Tibial nerve (tissue), 4 donors: Measurements from ENCODE around the gene DUOX2. TPM values are rescaled to one million over a fixed set of nuclear protein-coding genes. Genes with fewer than 3 reads are reported as not detected.
"Not testable (repeated sequence)": the region's sequence is repeated elsewhere in the genome, so short reads cannot be mapped to it uniquely, and the experiment has no call there.

Experiments
- DNase-seq, 2 donors: peaks; one replicate each; pipeline ENCODE4 v3.0.0-alpha.2; 2019; ENCODE audit warnings: low spot score in 2 of 2
- H3K27ac ChIP-seq, 4 donors: fragments of 200-600 bp; sonication (generic) in 3 of 4; one replicate each; pipeline ENCODE4 v1.5.1; 2017 to 2019; ENCODE audit warnings: mild to moderate bottlenecking in 1 of 4
- H3K27me3 ChIP-seq, 2 donors: fragments of 200-600 bp; sonication (generic) in 1 of 2; one replicate each; pipeline versions ENCODE4 v1.5.1 to v1.6.0; 2017 to 2019
- H3K36me3 ChIP-seq, 3 donors: fragments of 200-600 bp; sonication (generic); one replicate each; pipeline ENCODE4 v1.5.1; 2018 to 2019
- H3K4me1 ChIP-seq, 4 donors: fragments of 200-600 bp; sonication (generic) in 3 of 4; one replicate each; pipeline ENCODE4 v1.5.1; 2017 to 2019
- H3K4me3 ChIP-seq, 4 donors: fragments of 200-600 bp; sonication (generic) in 3 of 4; one replicate each; pipeline ENCODE4 v1.5.1; 2017 to 2019; ENCODE audit warnings: mild to moderate bottlenecking in 1 of 4, moderate library complexity in 1 of 4
- H3K9me3 ChIP-seq, 4 donors: fragments of 200-600 bp; sonication (generic) in 3 of 4; one replicate each; pipeline ENCODE4 v1.5.1; 2017 to 2019
- EP300 ChIP-seq, 2 donors: sonication (generic); formaldehyde crosslinking; IDR thresholded peaks; one replicate each; pipeline ENCODE4 v1.6.1; 2017; ENCODE audit warnings: antibody characterized with exemption in 2 of 2, mild to moderate bottlenecking in 1 of 2
- POLR2A ChIP-seq, 2 donors: fragments of 450-650 bp; IDR thresholded peaks; one replicate each; pipeline ENCODE4 v1.6.1; 2017; ENCODE audit warnings: antibody characterized with exemption in 2 of 2, mild to moderate bottlenecking in 2 of 2, moderate library complexity in 2 of 2
- WGBS, 2 donors: methylation state at CpG; one replicate each; pipeline ENCODE4 v1.1.5; 2018; 5-methylcytosine and 5-hydroxymethylcytosine counted together
- total RNA-seq, 4 donors: library from RNA; depleted of rRNA; stranded (reverse); fragments of >200 nt; gene quantifications; one replicate each; pipeline ENCODE4 v1.1.0, GENCODE V29; 2016
- TF ChIP-seq, protein P1 (sequence below), 5 experiments: fragments of 200-600 bp in 3 of 5; fragments of 450-650 bp in 2 of 5; sonication (generic) in 3 of 5; IDR thresholded peaks; one replicate each; pipeline ENCODE4 v1.5.1; 2016 to 2019; ENCODE audit warnings: antibody characterized with exemption in 5 of 5, mild to moderate bottlenecking in 3 of 5, moderate library complexity in 2 of 5

Gene DUOX2
- total RNA-seq, 4 donors from 2014 or later: 0.22 to 1.9 (median 0.84) TPM

DNA sequence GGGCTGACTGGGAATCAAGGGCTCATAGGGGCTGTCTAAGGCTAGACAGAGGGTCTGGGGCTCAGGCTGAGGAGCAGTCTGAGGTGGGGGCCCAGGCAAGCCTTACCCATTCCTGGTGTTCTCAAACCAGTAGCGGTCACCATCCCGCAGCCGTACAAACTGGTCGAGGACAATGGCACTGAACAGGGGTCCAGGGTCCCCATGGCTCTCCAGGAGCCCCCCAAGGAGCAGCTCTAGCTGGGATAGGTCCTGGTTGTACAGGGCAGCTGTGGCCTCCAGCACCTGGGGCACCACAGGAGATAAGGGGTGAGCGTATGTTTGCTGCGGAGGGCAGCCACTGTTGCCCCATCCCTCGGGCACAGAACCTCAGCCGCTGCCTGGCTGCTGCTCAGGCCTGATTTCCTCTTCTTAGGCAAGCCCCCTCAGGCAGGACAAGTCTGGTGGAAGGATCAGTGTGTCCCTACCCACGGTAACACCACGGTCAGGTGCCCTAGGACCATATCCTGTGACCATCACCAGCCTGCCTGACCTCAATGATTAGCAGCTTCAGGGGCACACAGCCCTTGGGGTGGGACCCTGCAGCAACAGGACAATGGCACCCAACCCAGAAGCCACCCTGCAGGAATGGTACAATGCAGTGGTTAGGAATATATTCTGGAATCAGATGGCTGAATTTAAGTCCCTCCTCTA is 5.9 kb downstream of the DUOX2 start:
- Histone ChIP-seq H3K4me3 (no peak overlapping the region), H3K27me3 (peaks cover 0 to 47% of the 10 kb centered on the region in 2 donors), H3K4me1 (peaks cover 0 to 18% (median 11%) of the 10 kb centered on the region in 4 donors), H3K36me3 (peaks cover 0 to 3% (median 0%) of the 10 kb centered on the region in 3 donors), H3K27ac (no peak overlapping the region), H3K9me3 (no peaks in the 10 kb centered on the region)
- DNase-seq: no peak
- no peak for TF ChIP-seq POLR2A (IDR thresholded peaks at IDR 0.05)
- TF ChIP-seq EP300 (IDR thresholded peaks at IDR 0.05): no peak
- TF ChIP-seq, protein P1, sequence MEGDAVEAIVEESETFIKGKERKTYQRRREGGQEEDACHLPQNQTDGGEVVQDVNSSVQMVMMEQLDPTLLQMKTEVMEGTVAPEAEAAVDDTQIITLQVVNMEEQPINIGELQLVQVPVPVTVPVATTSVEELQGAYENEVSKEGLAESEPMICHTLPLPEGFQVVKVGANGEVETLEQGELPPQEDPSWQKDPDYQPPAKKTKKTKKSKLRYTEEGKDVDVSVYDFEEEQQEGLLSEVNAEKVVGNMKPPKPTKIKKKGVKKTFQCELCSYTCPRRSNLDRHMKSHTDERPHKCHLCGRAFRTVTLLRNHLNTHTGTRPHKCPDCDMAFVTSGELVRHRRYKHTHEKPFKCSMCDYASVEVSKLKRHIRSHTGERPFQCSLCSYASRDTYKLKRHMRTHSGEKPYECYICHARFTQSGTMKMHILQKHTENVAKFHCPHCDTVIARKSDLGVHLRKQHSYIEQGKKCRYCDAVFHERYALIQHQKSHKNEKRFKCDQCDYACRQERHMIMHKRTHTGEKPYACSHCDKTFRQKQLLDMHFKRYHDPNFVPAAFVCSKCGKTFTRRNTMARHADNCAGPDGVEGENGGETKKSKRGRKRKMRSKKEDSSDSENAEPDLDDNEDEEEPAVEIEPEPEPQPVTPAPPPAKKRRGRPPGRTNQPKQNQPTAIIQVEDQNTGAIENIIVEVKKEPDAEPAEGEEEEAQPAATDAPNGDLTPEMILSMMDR (IDR thresholded peaks at IDR 0.05): no peak
- 92 to 93% methylated on average over 6 to 10 of the region's 10 CpGs for WGBS, 2 donors

DNA sequence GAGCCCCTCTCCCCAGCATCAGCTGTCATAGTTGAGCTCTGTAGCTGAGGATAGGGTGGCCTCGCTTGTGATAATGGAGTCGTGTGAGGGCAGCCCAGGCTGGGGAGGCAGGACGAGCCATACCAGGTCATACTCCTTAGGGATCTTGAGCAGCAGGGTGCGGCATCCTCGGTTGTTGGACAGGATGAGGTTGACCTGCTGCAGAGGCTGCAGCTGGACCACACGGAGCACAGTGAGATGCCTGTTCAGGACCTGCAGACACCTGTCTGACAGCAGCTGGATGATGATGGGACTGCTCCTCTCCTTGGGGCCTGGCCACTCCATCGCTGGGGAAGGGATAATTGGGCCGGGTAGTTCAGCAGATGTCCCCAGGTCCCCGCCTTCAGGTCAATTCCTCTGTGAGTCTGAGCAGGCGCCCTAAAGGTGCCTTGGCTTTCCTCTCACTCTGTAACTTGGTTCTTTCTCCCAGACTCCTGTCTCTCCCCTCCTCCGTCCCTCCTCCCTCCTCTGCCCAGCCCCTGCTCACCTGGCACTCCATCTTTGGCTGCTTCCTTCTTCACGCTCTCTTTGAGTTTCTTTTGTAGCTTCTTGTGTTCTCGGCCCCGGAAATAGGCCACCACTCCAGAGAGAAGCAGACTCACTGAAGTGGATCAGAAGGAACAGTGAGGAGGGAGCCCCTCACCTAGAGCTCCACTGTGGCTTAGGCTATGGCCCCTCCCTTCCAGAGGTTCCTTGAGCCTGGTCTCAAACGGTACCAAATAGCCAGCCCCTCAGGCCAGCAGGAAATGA is 7.8 kb downstream of the DUOX2 start:
- no peak overlapping the region for H3K27ac ChIP-seq
- no peak overlapping the region for H3K4me3 ChIP-seq
- WGBS, 2 donors: 77 to 82% methylated on average over 11 to 15 of the region's 15 CpGs
- DNase-seq: no peak
- TF ChIP-seq, protein P1 (IDR thresholded peaks at IDR 0.05): no peak
- TF ChIP-seq POLR2A (IDR thresholded peaks at IDR 0.05): no peak
- TF ChIP-seq EP300 (IDR thresholded peaks at IDR 0.05): no peak
- no peaks in the 10 kb centered on the region for H3K9me3 ChIP-seq
- H3K4me1 ChIP-seq: no peaks in the 10 kb centered on the region
- H3K36me3 ChIP-seq: peaks cover 0 to 3% (median 0%) of the 10 kb centered on the region in 3 donors
- H3K27me3 ChIP-seq: peaks cover 0 to 28% of the 10 kb centered on the region in 2 donors

DNA sequence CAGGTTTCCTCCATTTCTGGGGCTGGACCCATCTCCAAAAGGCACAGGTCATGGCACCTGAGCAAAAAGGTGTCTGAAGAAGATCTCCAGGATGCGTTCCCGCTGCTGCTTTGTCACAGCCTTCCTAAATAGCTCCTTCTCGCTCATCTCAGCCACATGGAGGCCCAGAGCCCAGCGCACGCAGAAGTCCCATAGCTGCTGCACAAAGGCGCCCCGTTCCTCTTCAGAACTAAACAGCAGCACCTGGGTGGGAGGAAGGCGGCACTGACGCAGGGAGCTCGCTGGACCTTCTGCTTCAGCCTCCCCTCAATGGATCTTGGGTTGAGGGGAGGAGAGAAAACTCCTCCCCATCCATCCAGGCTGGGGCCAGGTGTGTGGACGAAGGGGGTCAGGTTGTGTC is 8.4 kb downstream of the DUOX2 start:
- peaks cover 0 to 3% (median 0%) of the 10 kb centered on the region in 3 donors for H3K36me3 ChIP-seq
- H3K4me1 ChIP-seq: no peaks in the 10 kb centered on the region
- H3K4me3 ChIP-seq: no peak overlapping the region
- no peaks in the 10 kb centered on the region for H3K9me3 ChIP-seq
- peaks cover 0 to 27% of the 10 kb centered on the region in 2 donors for H3K27me3 ChIP-seq
- DNase-seq: no peak
- TF ChIP-seq EP300 (IDR thresholded peaks at IDR 0.05) (no peak), POLR2A (IDR thresholded peaks at IDR 0.05) (no peak)
- TF ChIP-seq, protein P1 (IDR thresholded peaks at IDR 0.05): no peak
- 85 to 92% methylated on average over 11 of the region's 11 CpGs for WGBS, 2 donors
- no peak overlapping the region for H3K27ac ChIP-seq

DNA sequence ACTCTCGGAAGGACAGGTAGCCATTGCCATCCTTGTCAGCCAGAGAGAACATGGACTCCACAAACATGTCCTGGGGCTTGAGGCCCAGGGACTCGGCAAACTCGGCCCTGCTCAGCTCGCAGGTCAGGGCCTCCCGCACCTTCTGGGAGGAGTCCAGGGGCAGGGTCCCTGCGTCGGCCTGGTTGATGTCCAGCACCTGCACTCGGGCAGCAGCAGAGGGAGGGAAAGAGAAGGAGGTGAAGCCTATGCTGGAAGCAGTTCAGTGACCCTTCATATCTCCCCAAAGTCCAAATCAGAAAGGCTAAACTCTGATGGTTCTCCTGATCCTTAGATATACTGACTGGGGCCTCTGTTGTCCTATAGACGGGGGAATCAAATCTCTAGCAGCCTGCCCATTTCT is 9.8 kb downstream of the DUOX2 start:
- H3K4me1 ChIP-seq, H3K9me3 ChIP-seq, H3K36me3 ChIP-seq, H3K4me3 ChIP-seq, H3K27ac ChIP-seq, DNase-seq: not testable (repeated sequence)
- peaks cover 0 to 14% of the 10 kb centered on the region in 2 donors for H3K27me3 ChIP-seq
- WGBS, 2 donors: 75 to 92% methylated on average over 3 to 9 of the region's 9 CpGs

DNA sequence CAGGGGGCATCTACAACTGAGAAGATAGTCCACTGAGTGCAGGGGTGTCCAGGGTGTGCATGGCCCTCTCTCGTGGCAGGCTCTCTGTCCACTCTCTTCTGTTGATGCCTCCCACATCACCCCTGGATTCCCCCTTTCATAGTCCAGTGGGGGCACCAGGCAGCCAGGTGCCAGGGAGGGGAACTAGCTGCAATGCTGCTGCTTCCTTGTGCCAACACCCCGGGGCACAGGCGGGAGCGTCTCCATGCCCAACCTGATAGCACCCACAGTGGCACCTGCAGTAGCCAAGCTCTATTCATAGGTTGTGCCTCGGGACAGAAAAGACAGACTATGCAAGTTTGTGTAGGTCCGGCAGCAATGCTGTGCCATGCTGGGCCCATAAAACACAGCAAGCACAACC is 11.7 kb downstream of the DUOX2 start:
- Histone ChIP-seq H3K36me3 (peaks cover 0 to 3% (median 0%) of the 10 kb centered on the region in 3 donors), H3K27me3 (no peaks in the 10 kb centered on the region), H3K4me1 (no peaks in the 10 kb centered on the region), H3K4me3 (no peak overlapping the region), H3K27ac (no peak overlapping the region), H3K9me3 (no peaks in the 10 kb centered on the region)
- WGBS, 2 donors: 82 to 86% methylated on average over 6 of the region's 6 CpGs
- TF ChIP-seq POLR2A (IDR thresholded peaks at IDR 0.05): no peak
- TF ChIP-seq, protein P1 (IDR thresholded peaks at IDR 0.05): no peak
- TF ChIP-seq EP300 (IDR thresholded peaks at IDR 0.05): no peak
- DNase-seq: no peak
